ENCODE data around the gene BMP8B.

GRCh38 chr1:39829791-39830533 lies 41.3 kb upstream of the BMP8B start:
- TF ChIP-seq YY1 (tag by site-specific recombination; IDR thresholded peaks at IDR 0.05) (no peak), CTCF (tag by site-specific recombination; IDR thresholded peaks at IDR 0.05) (no peak), ELK4 (IDR thresholded peaks at IDR 0.05; ENCODE audit: borderline replicate concordance, low read depth, low read length) (no peak), ZNF76 (tag by site-specific recombination; IDR thresholded peaks at IDR 0.05; ENCODE audit: borderline replicate concordance, low read depth) (no peak), ZNF18 (tag by site-specific recombination; IDR thresholded peaks at IDR 0.05) (no peak), MYNN (tag by site-specific recombination; IDR thresholded peaks at IDR 0.05; ENCODE audit: borderline replicate concordance) (no peak), GFI1B (tag by site-specific recombination; IDR thresholded peaks at IDR 0.05) (no peak), ZSCAN30 (tag by site-specific recombination; IDR thresholded peaks at IDR 0.05) (no peak), ZNF302 (tag by site-specific recombination; IDR thresholded peaks at IDR 0.05; ENCODE audit: low read depth) (no peak), EGR2 (tag by site-specific recombination; IDR thresholded peaks at IDR 0.05; ENCODE audit: low read depth) (no peak), ZNF366 (tag by site-specific recombination; conservative IDR thresholded peaks at IDR 0.05) (peak; percentile 48; the same call in 1 of the 2 replicates), KLF7 (tag by site-specific recombination; IDR thresholded peaks at IDR 0.05; ENCODE audit: borderline replicate concordance) (no peak), BCL11B (tag by site-specific recombination; IDR thresholded peaks at IDR 0.05; ENCODE audit: low read depth) (no peak)
